ENCODE results near the gene GPSM1.

GPSM1 gene

GRCh38 chr9:136331556-136332481, 4.5 kb downstream of the GPSM1 start:
- no peak for TF ChIP-seq CTCF (IDR thresholded peaks at IDR 0.05; ENCODE audit: low read depth, low read length)
- no peak for DNase-seq (ENCODE audit: extremely low read depth, low read depth)

- DNase-seq (ENCODE audit: extremely low read depth, low read depth): no peak
- no peak for TF ChIP-seq CTCF (IDR thresholded peaks at IDR 0.05; ENCODE audit: low read depth, low read length)
These were observed 5.2 kb downstream of the GPSM1 start for GRCh38 chr9:136332482-136332983.

GRCh38 chr9:136333045-136333444, 5.7 kb downstream of the GPSM1 start:
- no peak for TF ChIP-seq CTCF (IDR thresholded peaks at IDR 0.05; ENCODE audit: low read depth, low read length)

GRCh38 chr9:136333486-136333885, 6.1 kb downstream of the GPSM1 start:
- no peak for TF ChIP-seq CTCF (IDR thresholded peaks at IDR 0.05; ENCODE audit: low read depth, low read length)
- DNase-seq (ENCODE audit: extremely low read depth, low read depth): no peak

More at GRCh38 chr9:136333045-136333444, 5.7 kb downstream of the GPSM1 start:
- no peak for DNase-seq (ENCODE audit: extremely low read depth, low read depth)

GRCh38 chr9:136334541-136334940, 7.2 kb downstream of the GPSM1 start:
- DNase-seq (ENCODE audit: extremely low read depth, low read depth): no peak
- no peak for TF ChIP-seq CTCF (IDR thresholded peaks at IDR 0.05; ENCODE audit: low read depth, low read length)

- no peak for TF ChIP-seq CTCF (IDR thresholded peaks at IDR 0.05; ENCODE audit: low read depth, low read length)
- no peak for DNase-seq (ENCODE audit: extremely low read depth, low read depth)
These were observed 8.2 kb downstream of the GPSM1 start for GRCh38 chr9:136335296-136336155.
